ENCODE results near the gene ENTREP1.

ENTREP1 gene

DNA sequence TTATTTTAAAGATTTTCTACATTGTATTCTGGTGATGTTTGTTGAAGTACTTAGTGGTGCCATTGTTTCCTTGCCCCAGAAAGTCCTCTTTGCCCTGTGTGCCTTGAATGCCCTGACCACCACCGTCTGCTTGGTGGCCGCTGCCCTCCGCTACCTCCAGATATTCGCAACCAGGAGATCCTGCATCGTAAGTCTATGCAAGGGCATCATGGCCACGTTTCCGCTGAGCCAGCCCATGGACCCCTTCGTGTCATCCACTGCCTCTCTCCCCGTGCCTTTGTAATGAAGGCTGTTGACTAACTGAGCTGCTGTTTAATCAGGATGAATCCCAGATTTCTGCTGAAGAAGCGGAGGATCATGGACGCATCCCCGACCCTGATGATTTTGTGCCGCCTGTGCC, 52.3 kb downstream of the ENTREP1 start:
- no peak overlapping the region for H3K9ac ChIP-seq (ENCODE audit: low read depth, low read length)
- H3K27me3 ChIP-seq (ENCODE audit: insufficient read depth, low read length), result no peaks in the 10 kb centered on the region
- no peak overlapping the region for H3K27ac ChIP-seq (ENCODE audit: low read length)
- no peak overlapping the region for H3K4me3 ChIP-seq (ENCODE audit: low read length)
- 0 out of 2 replicates have a peak, but pooled peaks cover 8% of the 10 kb centered on the region for H3K4me1 ChIP-seq (ENCODE audit: insufficient read depth, low read length)
- no peaks in the 10 kb centered on the region; the same call in 1 of the 2 replicates for H3K36me3 ChIP-seq (ENCODE audit: insufficient read depth, low read depth, low read length)
- no peaks in the 10 kb centered on the region for H3K9me3 ChIP-seq (ENCODE audit: insufficient read depth, low read depth, low read length)

DNA sequence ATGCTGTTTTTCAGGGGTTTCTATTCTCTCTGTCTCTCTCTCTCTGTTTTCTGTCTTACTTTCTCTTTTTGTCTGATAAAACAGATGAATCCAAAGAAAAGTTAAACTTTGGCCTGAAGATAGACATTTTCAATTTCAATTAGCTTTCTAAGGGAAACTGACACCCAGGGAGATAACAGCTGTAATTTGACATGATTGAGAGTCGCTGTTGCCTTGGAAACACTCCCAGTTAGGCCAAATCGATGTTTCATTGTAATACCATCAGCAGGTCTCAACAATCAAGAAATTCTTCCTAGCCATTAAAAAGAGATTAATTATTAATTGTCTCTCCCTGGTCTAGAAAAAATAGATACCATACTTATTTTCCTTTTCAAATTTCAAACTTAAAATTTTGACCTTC, 53.0 kb downstream of the ENTREP1 start:
- no peaks in the 10 kb centered on the region for H3K9me3 ChIP-seq (ENCODE audit: insufficient read depth, low read depth, low read length)
- H3K4me1 ChIP-seq (ENCODE audit: insufficient read depth, low read length), result 0 out of 2 replicates have a peak, but pooled peaks cover 9% of the 10 kb centered on the region
- H3K4me3 ChIP-seq (ENCODE audit: low read length), result no peak overlapping the region
- no peak overlapping the region for H3K9ac ChIP-seq (ENCODE audit: low read depth, low read length)
- no peak overlapping the region for H3K27ac ChIP-seq (ENCODE audit: low read length)
- H3K27me3 ChIP-seq (ENCODE audit: insufficient read depth, low read length), result no peaks in the 10 kb centered on the region
- H3K36me3 ChIP-seq (ENCODE audit: insufficient read depth, low read depth, low read length), result no peaks in the 10 kb centered on the region; the same call in 1 of the 2 replicates

DNA sequence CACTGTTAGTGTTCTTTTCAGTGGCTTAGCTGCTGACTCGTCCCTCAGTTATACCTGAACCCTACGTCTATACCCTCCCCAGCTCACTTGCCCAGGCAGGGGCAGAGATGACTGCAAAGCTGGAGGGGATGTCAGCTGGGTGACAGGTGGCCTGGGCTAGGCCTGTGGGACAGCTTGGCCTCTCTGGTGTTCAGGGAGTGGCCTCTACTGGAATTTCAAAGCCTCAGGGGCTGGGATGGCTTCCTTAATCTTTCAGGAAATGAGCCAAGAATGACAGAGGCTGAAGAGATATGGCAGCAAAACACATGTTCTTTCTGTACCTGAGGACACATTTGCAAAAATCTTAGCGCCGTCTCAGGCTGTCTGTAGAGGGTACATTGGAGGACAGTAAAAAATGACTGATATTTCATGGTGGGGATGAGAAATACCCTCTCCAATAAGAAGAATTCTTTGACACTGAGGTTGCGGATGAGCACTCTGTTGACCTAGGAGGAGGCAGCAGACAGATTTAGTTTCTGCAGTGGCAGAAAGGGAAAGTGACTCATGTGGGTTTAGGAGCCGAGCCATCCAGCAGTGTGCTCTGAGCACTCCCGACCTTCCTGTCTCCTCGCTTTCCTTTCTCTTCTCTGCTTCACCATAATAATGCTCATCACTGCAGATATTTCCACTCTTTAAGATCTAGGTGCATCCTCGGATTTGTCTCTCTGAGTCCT, 54.4 kb downstream of the ENTREP1 start:
- Histone ChIP-seq H3K27ac (ENCODE audit: low read length) (no peak overlapping the region), H3K9me3 (ENCODE audit: insufficient read depth, low read depth, low read length) (no peaks in the 10 kb centered on the region)

DNA sequence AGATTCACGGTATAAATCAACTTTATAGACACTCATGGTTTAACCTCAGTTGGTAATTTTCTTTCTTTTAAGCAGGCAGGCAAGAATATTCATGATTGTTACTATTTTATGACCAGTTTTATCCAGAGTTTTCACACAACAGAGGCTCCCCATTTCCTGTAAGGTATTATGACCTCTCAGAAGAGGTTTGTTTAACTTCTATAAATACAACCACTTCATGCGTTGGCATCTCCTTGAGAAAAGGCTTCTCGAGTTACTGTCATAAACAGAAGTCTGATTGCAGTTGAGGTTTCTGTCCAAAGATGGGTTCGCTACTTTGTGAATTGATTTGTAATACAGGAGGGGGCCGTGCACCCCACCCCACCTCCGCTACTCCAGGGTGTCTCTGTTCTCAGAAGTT, 55.3 kb downstream of the ENTREP1 start:
- Histone ChIP-seq H3K4me1 (ENCODE audit: insufficient read depth, low read length) (peaks cover 8% of the 10 kb centered on the region; the same call in 1 of the 2 replicates), H3K9me3 (ENCODE audit: insufficient read depth, low read depth, low read length) (no peaks in the 10 kb centered on the region), H3K27me3 (ENCODE audit: insufficient read depth, low read length) (no peaks in the 10 kb centered on the region), H3K36me3 (ENCODE audit: insufficient read depth, low read depth, low read length) (no peaks in the 10 kb centered on the region; the same call in 1 of the 2 replicates), H3K4me3 (ENCODE audit: low read length) (no peak overlapping the region), H3K9ac (ENCODE audit: low read depth, low read length) (no peak overlapping the region), H3K27ac (ENCODE audit: low read length) (no peak overlapping the region)

More for the DNA sequence above, 54.4 kb downstream of the ENTREP1 start:
- 0 out of 2 replicates have a peak, but pooled peaks cover 9% of the 10 kb centered on the region for H3K4me1 ChIP-seq (ENCODE audit: insufficient read depth, low read length)
- H3K4me3 ChIP-seq (ENCODE audit: low read length), result no peak overlapping the region
- H3K9ac ChIP-seq (ENCODE audit: low read depth, low read length), result no peak overlapping the region; the same call in 1 of the 2 replicates
- H3K27me3 ChIP-seq (ENCODE audit: insufficient read depth, low read length), result no peaks in the 10 kb centered on the region
- H3K36me3 ChIP-seq (ENCODE audit: insufficient read depth, low read depth, low read length), result no peaks in the 10 kb centered on the region; the same call in 1 of the 2 replicates

DNA sequence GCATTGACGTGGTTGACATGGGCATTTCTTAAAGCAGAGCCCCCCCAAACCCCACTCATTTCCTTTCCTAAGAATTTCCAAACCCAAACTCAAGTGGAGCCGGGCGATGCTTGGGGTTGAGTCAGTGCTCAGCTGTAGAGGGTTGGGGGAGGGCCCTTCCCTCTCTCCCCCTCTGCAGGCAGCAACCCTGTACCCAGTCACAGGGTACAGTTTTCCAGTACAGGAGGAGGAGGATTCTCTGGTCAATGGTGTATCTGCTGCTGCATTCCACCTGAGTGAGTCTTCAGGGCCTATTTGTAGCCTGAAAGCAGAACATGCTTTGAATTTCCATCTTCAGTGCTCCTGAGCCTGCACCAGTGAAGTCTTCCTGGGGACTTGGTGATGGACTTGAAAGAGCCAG, 55.8 kb downstream of the ENTREP1 start:
- H3K4me1 ChIP-seq (ENCODE audit: insufficient read depth, low read length), result peaks cover 8% of the 10 kb centered on the region; the same call in 1 of the 2 replicates
- H3K36me3 ChIP-seq (ENCODE audit: insufficient read depth, low read depth, low read length), result no peaks in the 10 kb centered on the region; the same call in 1 of the 2 replicates
- no peak overlapping the region for H3K4me3 ChIP-seq (ENCODE audit: low read length)
- no peak overlapping the region for H3K27ac ChIP-seq (ENCODE audit: low read length)
- no peaks in the 10 kb centered on the region for H3K27me3 ChIP-seq (ENCODE audit: insufficient read depth, low read length)
- H3K9me3 ChIP-seq (ENCODE audit: insufficient read depth, low read depth, low read length), result no peaks in the 10 kb centered on the region
- no peak overlapping the region for H3K9ac ChIP-seq (ENCODE audit: low read depth, low read length)

DNA sequence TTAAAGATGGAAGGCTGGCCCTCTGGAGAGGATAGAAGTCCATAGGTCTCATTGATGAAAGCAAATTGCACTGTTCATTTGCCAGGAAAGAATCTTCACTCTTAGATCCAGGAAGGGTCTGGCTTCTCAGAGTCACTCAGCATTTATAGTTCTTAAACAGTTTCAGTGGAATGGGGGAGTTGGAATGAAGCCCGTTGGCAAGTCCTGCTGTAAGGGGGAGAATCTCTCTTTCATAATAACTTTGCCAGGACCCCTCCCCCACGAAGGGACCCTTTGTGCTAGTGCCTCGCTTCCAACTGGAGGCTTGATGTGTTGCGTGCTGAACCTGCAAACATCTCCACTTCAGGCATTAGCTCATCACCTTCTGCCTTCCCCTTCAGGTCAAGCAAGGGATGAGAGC, 57.1 kb downstream of the ENTREP1 start:
- no peaks in the 10 kb centered on the region for H3K27me3 ChIP-seq (ENCODE audit: insufficient read depth, low read length)
- H3K27ac ChIP-seq (ENCODE audit: low read length), result no peak overlapping the region
- H3K4me3 ChIP-seq (ENCODE audit: low read length), result no peak overlapping the region
- H3K36me3 ChIP-seq (ENCODE audit: insufficient read depth, low read depth, low read length), result peaks cover 3% of the 10 kb centered on the region
- H3K4me1 ChIP-seq (ENCODE audit: insufficient read depth, low read length), result peaks cover 8% of the 10 kb centered on the region; the same call in 1 of the 2 replicates
- no peak overlapping the region for H3K9ac ChIP-seq (ENCODE audit: low read depth, low read length)
- no peaks in the 10 kb centered on the region for H3K9me3 ChIP-seq (ENCODE audit: insufficient read depth, low read depth, low read length)

DNA sequence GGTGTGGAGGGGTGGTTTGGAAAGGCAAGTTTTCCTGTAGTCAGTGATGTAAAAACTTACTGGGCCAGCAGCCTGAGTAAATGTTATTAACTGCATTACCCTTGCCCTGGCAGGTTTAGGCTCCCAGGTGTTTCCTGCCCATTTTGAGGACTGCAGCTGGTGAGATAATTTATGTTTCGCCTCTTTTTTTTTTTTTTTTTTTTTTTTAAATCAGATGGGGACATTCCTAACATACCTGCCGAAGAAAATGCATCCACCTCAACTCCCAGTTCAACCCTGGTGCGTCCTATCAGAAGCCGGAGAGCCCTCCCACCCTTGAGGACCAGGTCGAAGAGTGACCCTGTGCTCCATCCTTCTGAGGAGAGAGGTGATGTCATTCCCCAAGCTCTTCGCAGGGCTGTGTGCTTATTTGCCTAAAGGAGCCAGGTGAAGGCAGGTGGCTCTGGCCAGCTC, 60.6 kb downstream of the ENTREP1 start:
- H3K36me3 ChIP-seq (ENCODE audit: insufficient read depth, low read depth, low read length), result peaks cover 13% of the 10 kb centered on the region
- H3K27me3 ChIP-seq (ENCODE audit: insufficient read depth, low read length), result no peaks in the 10 kb centered on the region
- no peaks in the 10 kb centered on the region for H3K9me3 ChIP-seq (ENCODE audit: insufficient read depth, low read depth, low read length)
- H3K27ac ChIP-seq (ENCODE audit: low read length), result no peak overlapping the region
- H3K9ac ChIP-seq (ENCODE audit: low read depth, low read length), result no peak overlapping the region
- H3K4me3 ChIP-seq (ENCODE audit: low read length), result no peak overlapping the region
- peaks cover 8% of the 10 kb centered on the region; the same call in 1 of the 2 replicates for H3K4me1 ChIP-seq (ENCODE audit: insufficient read depth, low read length)

DNA sequence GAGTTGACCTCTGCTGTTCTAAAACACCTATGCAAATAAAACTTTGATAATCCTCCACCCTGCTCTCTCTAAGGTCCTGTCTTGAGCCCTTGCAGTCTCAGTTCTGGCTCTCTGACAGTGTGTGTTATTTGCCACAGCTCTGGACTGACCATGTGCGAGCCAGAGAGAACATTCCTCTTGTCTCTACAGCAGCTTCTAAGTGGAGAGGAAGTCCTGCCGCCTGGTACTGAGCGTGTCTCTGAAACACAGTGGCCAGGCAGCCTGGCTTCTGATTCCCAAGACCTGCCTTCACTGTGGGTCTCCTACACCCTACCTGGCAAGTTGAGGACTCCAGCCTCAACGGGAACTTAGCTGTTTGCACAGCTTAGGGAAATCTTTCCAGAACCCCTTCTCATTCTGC, 61.6 kb downstream of the ENTREP1 start:
- Histone ChIP-seq H3K36me3 (ENCODE audit: insufficient read depth, low read depth, low read length) (peaks cover 13% of the 10 kb centered on the region), H3K4me1 (ENCODE audit: insufficient read depth, low read length) (peaks cover 8% of the 10 kb centered on the region; the same call in 1 of the 2 replicates), H3K4me3 (ENCODE audit: low read length) (no peak overlapping the region), H3K9ac (ENCODE audit: low read depth, low read length) (no peak overlapping the region), H3K27me3 (ENCODE audit: insufficient read depth, low read length) (no peaks in the 10 kb centered on the region), H3K27ac (ENCODE audit: low read length) (no peak overlapping the region), H3K9me3 (ENCODE audit: insufficient read depth, low read depth, low read length) (no peaks in the 10 kb centered on the region)

DNA sequence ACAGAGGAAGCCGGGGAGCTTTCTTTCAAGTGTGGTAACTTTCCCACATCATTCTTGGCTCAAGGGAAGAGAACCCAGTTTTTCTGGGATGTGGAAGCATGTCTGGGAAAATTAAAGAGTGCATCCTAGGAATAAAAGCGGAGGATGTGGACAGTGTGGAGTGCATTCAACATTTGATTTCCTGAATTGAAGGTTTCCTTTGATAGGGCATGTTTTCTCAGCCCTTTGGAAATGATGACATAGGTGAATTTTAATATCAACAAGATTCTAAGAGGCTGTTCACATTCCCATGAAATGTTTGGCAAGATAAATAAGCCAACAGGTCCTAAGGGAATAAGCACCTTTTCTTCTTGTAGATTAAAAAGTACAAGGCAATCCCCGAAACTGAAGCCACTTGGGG, 63.6 kb downstream of the ENTREP1 start:
- no peak overlapping the region for H3K4me3 ChIP-seq (ENCODE audit: low read length)
- peaks cover 2% of the 10 kb centered on the region; the same call in 1 of the 2 replicates for H3K4me1 ChIP-seq (ENCODE audit: insufficient read depth, low read length)
- H3K9me3 ChIP-seq (ENCODE audit: insufficient read depth, low read depth, low read length), result no peaks in the 10 kb centered on the region
- H3K27ac ChIP-seq (ENCODE audit: low read length), result no peak overlapping the region
- H3K36me3 ChIP-seq (ENCODE audit: insufficient read depth, low read depth, low read length), result peaks cover 13% of the 10 kb centered on the region
- H3K27me3 ChIP-seq (ENCODE audit: insufficient read depth, low read length), result no peaks in the 10 kb centered on the region
- no peak overlapping the region for H3K9ac ChIP-seq (ENCODE audit: low read depth, low read length)

DNA sequence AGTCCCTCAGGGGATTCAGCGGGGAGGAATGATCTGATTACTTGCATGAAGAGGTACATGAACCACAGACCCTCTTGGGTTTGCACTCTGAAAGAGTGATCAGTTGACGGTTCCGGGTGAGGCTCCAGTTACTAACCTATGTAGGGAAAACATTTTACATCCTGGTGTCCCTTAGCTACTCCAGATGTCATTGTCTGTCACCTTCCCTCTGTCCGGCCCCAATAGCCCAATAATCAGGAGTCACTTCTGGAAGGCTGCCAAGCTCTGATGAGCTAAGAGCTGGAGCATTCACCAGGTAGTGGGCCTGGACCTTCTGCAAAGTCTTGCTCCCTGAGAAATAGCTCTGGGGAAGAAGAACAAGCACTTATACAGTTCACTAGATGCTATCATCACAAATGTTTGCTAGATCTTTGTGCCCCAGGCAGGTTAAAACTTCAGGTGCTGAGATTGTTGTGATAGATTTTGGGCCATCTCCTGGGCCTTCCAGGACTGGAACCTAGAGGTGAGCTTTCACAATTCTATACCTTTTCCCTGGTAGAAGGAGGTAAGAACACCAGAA, 64.5 kb downstream of the ENTREP1 start:
- no peak overlapping the region for H3K4me3 ChIP-seq (ENCODE audit: low read length)
- no peak overlapping the region; the same call in 1 of the 2 replicates for H3K9ac ChIP-seq (ENCODE audit: low read depth, low read length)
- no peaks in the 10 kb centered on the region for H3K27me3 ChIP-seq (ENCODE audit: insufficient read depth, low read length)
- peaks cover 13% of the 10 kb centered on the region for H3K36me3 ChIP-seq (ENCODE audit: insufficient read depth, low read depth, low read length)
- H3K27ac ChIP-seq (ENCODE audit: low read length), result no peak overlapping the region
- H3K4me1 ChIP-seq (ENCODE audit: insufficient read depth, low read length), result peaks cover 2% of the 10 kb centered on the region; the same call in 1 of the 2 replicates
- H3K9me3 ChIP-seq (ENCODE audit: insufficient read depth, low read depth, low read length), result no peaks in the 10 kb centered on the region

DNA sequence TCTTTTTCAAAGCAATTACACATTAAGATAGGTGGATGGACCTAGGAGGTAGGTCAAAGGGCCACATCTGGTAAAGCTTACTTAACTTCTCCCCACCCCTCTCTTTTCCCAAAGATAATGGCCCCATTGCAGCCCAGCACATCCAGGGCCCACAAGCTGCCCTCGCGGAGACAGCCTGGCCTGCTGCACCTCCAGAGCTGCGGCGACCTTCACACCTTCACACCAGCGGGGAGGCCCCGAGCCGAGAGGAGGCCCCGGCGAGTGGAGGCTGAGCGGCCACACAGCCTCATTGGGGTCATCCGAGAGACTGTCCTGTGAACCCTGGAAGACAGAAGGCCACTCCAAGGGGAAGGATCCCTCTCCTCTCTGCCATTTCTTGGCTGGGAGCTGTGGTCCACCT, 66.5 kb downstream of the ENTREP1 start:
- Histone ChIP-seq H3K27me3 (ENCODE audit: insufficient read depth, low read length) (no peaks in the 10 kb centered on the region), H3K4me3 (ENCODE audit: low read length) (no peak overlapping the region), H3K36me3 (ENCODE audit: insufficient read depth, low read depth, low read length) (peaks cover 13% of the 10 kb centered on the region), H3K27ac (ENCODE audit: low read length) (no peak overlapping the region), H3K4me1 (ENCODE audit: insufficient read depth, low read length) (no peaks in the 10 kb centered on the region), H3K9ac (ENCODE audit: low read depth, low read length) (no peak overlapping the region), H3K9me3 (ENCODE audit: insufficient read depth, low read depth, low read length) (no peaks in the 10 kb centered on the region)

DNA sequence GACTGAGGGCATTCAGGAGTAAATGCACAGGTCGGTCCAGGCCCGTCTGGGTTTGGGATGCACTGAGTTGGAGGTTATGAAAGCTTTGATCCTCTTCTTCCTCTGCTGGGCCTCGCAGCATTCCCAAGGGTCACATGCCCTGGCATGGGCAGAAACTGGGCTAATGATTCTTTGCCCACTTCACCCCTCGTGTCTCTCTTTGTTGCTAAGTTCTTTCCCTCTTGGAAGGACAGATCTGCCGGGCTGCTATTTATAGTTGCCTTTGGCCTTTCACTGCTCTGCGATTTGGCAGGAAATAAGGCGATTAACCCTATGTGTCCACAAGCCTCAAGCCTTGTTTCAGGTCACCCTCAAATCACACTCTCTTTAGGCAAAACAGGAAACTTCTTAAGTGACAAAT, 66.9 kb downstream of the ENTREP1 start:
- Histone ChIP-seq H3K9ac (ENCODE audit: low read depth, low read length) (no peak overlapping the region), H3K36me3 (ENCODE audit: insufficient read depth, low read depth, low read length) (peaks cover 11% of the 10 kb centered on the region)

More for the DNA sequence above, 66.9 kb downstream of the ENTREP1 start:
- H3K4me1 ChIP-seq (ENCODE audit: insufficient read depth, low read length), result no peaks in the 10 kb centered on the region
- H3K9me3 ChIP-seq (ENCODE audit: insufficient read depth, low read depth, low read length), result no peaks in the 10 kb centered on the region
- H3K4me3 ChIP-seq (ENCODE audit: low read length), result no peak overlapping the region
- no peak overlapping the region for H3K27ac ChIP-seq (ENCODE audit: low read length)
- H3K27me3 ChIP-seq (ENCODE audit: insufficient read depth, low read length), result no peaks in the 10 kb centered on the region

Measured in iPS-20b (cell line).